ENCODE results near the gene MTHFSD. TPM values are rescaled to one million over a fixed set of nuclear protein-coding genes. Genes with fewer than 3 reads are reported as not detected.
A peak's percentile ranks its signal among the peaks of the same experiment; 100 is the strongest.

Gene MTHFSD
- total and polyA plus RNA-seq, 2 of the 8 experiments (the other 6 are each of a cell fraction or from before 2014, with no cell fraction given): 7.1 to 9.8 TPM

GRCh38 chr16:86568677-86569623 lies 13.9 kb upstream of the MTHFSD start:
- Histone ChIP-seq H3K4ac (replicated peaks; ENCODE audit: insufficient read length, low read depth, low read length) (no peak overlapping the region), H3K79me2 (ENCODE audit: control insufficient read depth in 1 of 2, insufficient read depth in 2 of 2, low read length in 2 of 2) (no peaks in the 10 kb centered on the region), H3K56ac (replicated peaks; ENCODE audit: insufficient read length, low read depth, low read length) (no peak overlapping the region), H2AK5ac (ENCODE audit: low read depth, low read length) (no peak overlapping the region), H4K20me1 (replicated peaks in 1 of 2; ENCODE audit: control insufficient read depth in 1 of 2, insufficient read depth in 2 of 2, low read length in 2 of 2) (peaks cover 14 to 21% of the 10 kb centered on the region in 2 experiments), H3K9me3 (ENCODE audit: insufficient read depth in 2 of 2, low read depth in 1 of 2, low read length in 1 of 2) (no peaks in the 10 kb centered on the region; a peak in 1 of 4 replicates), H3K23ac (ENCODE audit: insufficient read length) (no peak overlapping the region), H3K4me1 (replicated peaks in 1 of 4; ENCODE audit: control insufficient read depth in 3 of 4, insufficient read depth in 4 of 4, low read length in 3 of 4) (peaks cover 9 to 42% (median 23%) of the 10 kb centered on the region in 4 experiments), H3K14ac (ENCODE audit: insufficient read length) (no peak overlapping the region), H3K27ac (ENCODE audit: low read depth, low read length) (no peak overlapping the region), H2BK12ac (ENCODE audit: low read depth, low read length) (no peak overlapping the region; the same call in 1 of the 2 replicates), H3K79me1 (ENCODE audit: low read depth, low read length) (no peaks in the 10 kb centered on the region), H2BK20ac (ENCODE audit: low read length) (no peak overlapping the region), H4K5ac (ENCODE audit: insufficient read length, low read depth, low read length) (no peak overlapping the region), H3K27me3 (replicated peaks in 1 of 4; ENCODE audit: control insufficient read depth in 3 of 4, extremely low read depth in 1 of 4, insufficient read depth in 3 of 4, low read length in 3 of 4) (peaks cover 89 to 99% (median 93%) of the 10 kb centered on the region in 4 experiments), H3K4me3 (ENCODE audit: extremely low read depth in 1 of 4, insufficient read depth in 2 of 4, low read depth in 3 of 4, low read length in 4 of 4) (peak overlapping the region in 1 of 4 experiments; percentile 26; a peak in 1 of 8 replicates), H3K36me3 (ENCODE audit: control insufficient read depth in 2 of 4, insufficient read depth in 4 of 4, low read length in 3 of 4) (peaks cover 0 to 10% (median 0%) of the 10 kb centered on the region in 4 experiments; a peak in 1 of 8 replicates), H3K4me2 (ENCODE audit: insufficient read depth in 1 of 2, low read depth in 2 of 2, low read length in 2 of 2) (peak overlapping the region; percentile 33 to 45; a peak in 3 of 4 replicates), H2BK15ac (ENCODE audit: low read length) (no peak overlapping the region), H3K18ac (ENCODE audit: extremely low read depth, low read length) (peak overlapping the region; percentile 48; the same call in 1 of the 2 replicates), H3K9ac (replicated peaks in 1 of 4; ENCODE audit: extremely low read depth in 1 of 4, low read depth in 3 of 4, low read length in 3 of 4) (no peak overlapping the region), H4K91ac (replicated peaks; ENCODE audit: insufficient read length, low read length) (no peak overlapping the region), H4K8ac (ENCODE audit: extremely low read depth, insufficient read depth, low read length) (no peak overlapping the region), H2BK120ac (replicated peaks; ENCODE audit: low read depth, low read length) (no peak overlapping the region), H3K23me2 (ENCODE audit: low read depth, low read length) (peaks cover 2% of the 10 kb centered on the region; the same call in 1 of the 2 replicates), H2AFZ (ENCODE audit: low read length) (no peak overlapping the region), H2BK5ac (ENCODE audit: low read depth, low read length) (no peak overlapping the region)
- WGBS, 2 experiments (ENCODE audit: extremely low coverage in 1 of 2, insufficient coverage in 1 of 2, insufficient read length in 1 of 2, insufficient replicate concordance in 2 of 2, low coverage in 1 of 2, low lambda C conversion rate in 2 of 2, missing lambda C conversion rate in 1 of 2): 7% methylated on average over 33 of the region's 33 CpGs; no CpG with 5 or more reads in 1 of the 2 experiments
- ChIA-PET POLR2A (ENCODE audit: partially characterized antibody) (interaction anchor here (0.6 kb wide), 1 partner anchor 162 kb away, joined by 4 read pairs; no protein-coding TSS in a partner anchor), CTCF (ENCODE audit: partially characterized antibody) (interaction anchor here (0.6 to 1.0 kb wide), 2 partner anchors 494 to 510 kb away, joined by 3 read pairs; no protein-coding TSS in a partner anchor)
- no peak for DNase-seq (ENCODE audit: low read depth in 1 of 2, low spot score in 2 of 2)
- no peak for FAIRE-seq
- TF ChIP-seq RNF2 (IDR thresholded peaks at IDR 0.05; ENCODE audit: borderline replicate concordance, low read depth, low read length, missing control alignments, poor library complexity, severe bottlenecking) (peak; percentile 99), USF2 (IDR thresholded peaks at IDR 0.05; ENCODE audit: low read length) (no peak), CBX8 (IDR thresholded peaks at IDR 0.05; ENCODE audit: borderline replicate concordance, low read depth, low read length) (0 out of 2 replicates have a peak, but pooled peaks have one; percentile 90)

Data from H1 (cell line).